Nephron (organoid): ENCODE data around the gene PARK7.

Experiments used
- H3K27ac Mint-ChIP-seq, 3 experiments: 2 replicates each; pipeline ENCODE4 v1.8.0; 2020; ENCODE audit warnings: mixed read lengths in 3 of 3, mild to moderate bottlenecking in 2 of 3, moderate library complexity in 1 of 3
- H3K27me3 Mint-ChIP-seq: 2 replicates; pipeline ENCODE4 v1.8.0; 2021; ENCODE audit warnings: low read depth, mild to moderate bottlenecking, moderate library complexity, mixed read lengths
- H3K36me3 Mint-ChIP-seq: 2 replicates; pipeline ENCODE4 v1.8.0; 2020; ENCODE audit warnings: low read depth, mixed read lengths
- H3K4me1 Mint-ChIP-seq: 2 replicates; pipeline ENCODE4 v1.8.0; 2020; ENCODE audit warnings: mixed read lengths
- H3K4me3 Mint-ChIP-seq, 3 experiments: 2 replicates each; pipeline ENCODE4 v1.8.0; 2020; ENCODE audit warnings: mild to moderate bottlenecking in 3 of 3, mixed read lengths in 3 of 3, moderate library complexity in 2 of 3
- H3K9me3 Mint-ChIP-seq: 2 replicates; pipeline ENCODE4 v1.8.0; 2020; ENCODE audit warnings: mixed read lengths
- TF ChIP-seq, protein P1 (sequence below), 3 experiments: fragments of 200-600 bp; sonication (generic); IDR thresholded peaks; one replicate each; pipeline ENCODE4 v1.5.0; 2021; ENCODE audit warnings: antibody characterized with exemption in 3 of 3; ENCODE audit not compliant: unreplicated experiment in 3 of 3

Gene PARK7

DNA sequence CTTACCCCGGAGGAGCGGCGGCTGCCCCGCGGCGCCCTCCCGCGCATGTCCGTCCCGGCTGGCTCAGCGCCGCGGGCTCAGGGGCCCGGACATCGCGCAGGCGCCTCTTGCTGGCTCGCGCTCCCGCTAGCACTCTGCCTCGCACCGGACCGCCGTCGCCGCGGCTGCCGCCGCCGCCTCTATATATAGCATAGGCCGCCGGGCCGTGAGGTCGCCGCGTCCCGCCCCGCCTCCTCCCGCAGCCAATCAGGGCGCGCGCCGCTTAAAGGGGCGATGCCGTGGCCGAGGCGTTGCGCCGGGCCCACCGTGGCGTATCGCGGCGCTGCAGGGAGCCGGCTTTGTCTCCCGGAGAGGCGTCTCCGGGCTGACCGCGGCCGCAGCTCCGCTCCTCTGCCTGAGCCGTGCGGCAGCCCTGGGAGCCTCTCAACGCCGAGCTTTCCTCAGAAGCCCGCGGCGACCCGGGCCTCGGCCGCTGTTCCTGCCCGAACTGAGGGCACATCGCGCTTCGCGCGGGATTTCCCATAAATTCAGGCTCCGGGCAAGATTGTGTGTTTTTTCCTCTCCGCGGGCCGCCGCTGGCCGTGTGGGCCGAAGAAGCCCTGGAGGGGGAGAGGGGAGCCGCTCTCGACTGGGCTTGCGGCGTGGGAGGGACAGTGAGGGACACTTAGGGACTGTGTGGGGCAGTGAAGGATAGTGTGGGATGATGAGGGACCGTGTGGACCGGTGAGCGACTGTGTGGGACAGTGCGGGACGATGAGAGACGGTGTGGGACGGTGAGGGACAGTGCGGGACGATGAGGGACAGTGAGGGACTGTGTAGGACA, 64.9 kb downstream of the PARK7 start, which contains the start of gene ERRFI1:
ERRFI1 (minus strand) TSS at position 157 of the 823 bp plus-strand sequence. CDS start 10,690 bp downstream, outside the sequence.
- H3K4me1 Mint-ChIP-seq: peaks cover 34% of the 10 kb centered on the region
- H3K4me3 Mint-ChIP-seq: peak within 1 kb of the TSS; percentile 85 to 91 (median 89)
- TF ChIP-seq, protein P1, sequence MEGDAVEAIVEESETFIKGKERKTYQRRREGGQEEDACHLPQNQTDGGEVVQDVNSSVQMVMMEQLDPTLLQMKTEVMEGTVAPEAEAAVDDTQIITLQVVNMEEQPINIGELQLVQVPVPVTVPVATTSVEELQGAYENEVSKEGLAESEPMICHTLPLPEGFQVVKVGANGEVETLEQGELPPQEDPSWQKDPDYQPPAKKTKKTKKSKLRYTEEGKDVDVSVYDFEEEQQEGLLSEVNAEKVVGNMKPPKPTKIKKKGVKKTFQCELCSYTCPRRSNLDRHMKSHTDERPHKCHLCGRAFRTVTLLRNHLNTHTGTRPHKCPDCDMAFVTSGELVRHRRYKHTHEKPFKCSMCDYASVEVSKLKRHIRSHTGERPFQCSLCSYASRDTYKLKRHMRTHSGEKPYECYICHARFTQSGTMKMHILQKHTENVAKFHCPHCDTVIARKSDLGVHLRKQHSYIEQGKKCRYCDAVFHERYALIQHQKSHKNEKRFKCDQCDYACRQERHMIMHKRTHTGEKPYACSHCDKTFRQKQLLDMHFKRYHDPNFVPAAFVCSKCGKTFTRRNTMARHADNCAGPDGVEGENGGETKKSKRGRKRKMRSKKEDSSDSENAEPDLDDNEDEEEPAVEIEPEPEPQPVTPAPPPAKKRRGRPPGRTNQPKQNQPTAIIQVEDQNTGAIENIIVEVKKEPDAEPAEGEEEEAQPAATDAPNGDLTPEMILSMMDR (IDR thresholded peaks at IDR 0.05; ENCODE audit: unreplicated experiment in 3 of 3): no peak
- peak within 1 kb of the TSS; percentile 65 to 89 (median 88) for H3K27ac Mint-ChIP-seq
- H3K27me3 Mint-ChIP-seq: peaks cover 3% of the 10 kb centered on the region
- no peaks in the 10 kb centered on the region for H3K36me3 Mint-ChIP-seq
- no peaks in the 10 kb centered on the region for H3K9me3 Mint-ChIP-seq

DNA sequence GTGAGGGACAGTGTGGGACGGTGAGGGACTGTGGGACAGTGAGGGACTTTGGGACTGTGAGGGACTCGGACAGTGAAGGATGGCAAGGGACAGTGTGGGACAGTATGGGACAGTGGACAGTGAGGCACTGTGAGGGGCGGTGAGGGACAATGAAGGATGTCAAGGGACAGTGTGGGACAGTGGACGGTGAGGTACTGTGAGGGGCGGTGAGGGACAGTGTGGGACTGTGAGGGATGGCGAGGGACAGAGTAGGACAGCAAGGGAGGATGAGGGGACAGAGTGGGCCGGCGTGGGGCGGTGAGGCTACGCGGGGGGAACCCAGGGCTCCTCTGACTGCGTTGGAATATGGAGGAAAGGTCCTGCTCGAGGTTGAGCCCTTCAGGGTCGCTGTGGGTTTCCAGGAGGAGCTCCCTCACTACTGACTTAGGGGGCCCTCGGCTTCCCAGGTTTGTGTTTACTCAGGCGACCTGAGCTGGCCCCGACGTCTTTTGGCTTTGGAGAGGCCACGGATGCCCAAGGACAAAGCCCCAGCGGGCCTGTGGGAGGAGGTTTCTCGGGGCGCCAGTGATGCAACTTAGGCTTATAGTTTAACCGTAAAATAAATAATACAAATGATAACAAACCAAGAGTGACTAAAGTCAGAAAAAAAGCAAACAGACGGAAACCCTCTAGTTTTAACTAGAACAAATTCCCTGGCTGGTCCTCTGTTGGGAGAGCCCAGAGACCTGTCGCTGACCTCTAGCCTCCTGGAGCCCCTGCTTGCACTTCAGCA, 65.7 kb downstream of the PARK7 start:
- peak overlapping the region; percentile 85 to 88 (median 88) for H3K4me3 Mint-ChIP-seq
- peaks cover 34% of the 10 kb centered on the region for H3K4me1 Mint-ChIP-seq
- no peaks in the 10 kb centered on the region for H3K36me3 Mint-ChIP-seq
- TF ChIP-seq, protein P1 (IDR thresholded peaks at IDR 0.05; ENCODE audit: unreplicated experiment in 3 of 3): no peak
- H3K27me3 Mint-ChIP-seq: peaks cover 3% of the 10 kb centered on the region
- H3K9me3 Mint-ChIP-seq: no peaks in the 10 kb centered on the region
- H3K27ac Mint-ChIP-seq: peak overlapping the region; percentile 58 to 89 (median 88)

DNA sequence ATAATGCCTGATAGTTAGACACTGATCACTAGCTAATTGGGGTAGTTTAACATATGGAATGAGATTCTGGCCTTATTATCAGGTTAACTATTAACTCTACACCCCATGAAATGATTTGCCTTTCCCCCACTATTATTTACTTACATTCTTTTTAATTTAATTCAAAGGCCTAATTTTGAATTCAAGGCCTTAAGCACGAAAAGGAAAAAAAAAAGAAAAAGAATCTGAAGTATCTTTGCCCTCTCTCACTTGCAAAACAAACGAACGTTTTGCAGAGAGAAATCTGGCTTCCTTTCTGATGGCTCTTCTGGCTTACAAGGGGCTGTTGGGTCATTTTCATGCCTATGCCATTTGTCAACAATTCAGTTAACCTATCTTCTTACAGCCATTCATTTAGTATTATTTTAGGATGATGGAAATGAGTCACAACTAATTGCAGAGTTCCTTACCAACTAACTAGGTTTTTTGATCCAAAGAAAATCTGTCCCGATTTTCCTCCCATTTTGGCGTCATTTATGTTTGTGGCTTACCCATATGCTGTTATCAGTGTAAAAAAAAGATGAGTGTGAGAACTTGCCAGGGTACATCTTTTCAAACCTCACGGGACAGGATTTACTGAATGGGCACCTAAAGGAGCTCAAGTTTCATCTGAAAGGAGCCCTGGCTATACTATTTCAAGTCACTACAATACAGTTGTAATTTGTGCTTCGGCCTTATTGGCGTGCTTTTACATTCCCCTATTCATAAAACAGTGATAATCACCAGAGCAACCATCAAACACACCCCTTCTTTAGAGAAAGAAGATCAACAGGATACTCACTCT, 66.4 kb downstream of the PARK7 start:
- TF ChIP-seq, protein P1 (IDR thresholded peaks at IDR 0.05; ENCODE audit: unreplicated experiment in 3 of 3): no peak

DNA sequence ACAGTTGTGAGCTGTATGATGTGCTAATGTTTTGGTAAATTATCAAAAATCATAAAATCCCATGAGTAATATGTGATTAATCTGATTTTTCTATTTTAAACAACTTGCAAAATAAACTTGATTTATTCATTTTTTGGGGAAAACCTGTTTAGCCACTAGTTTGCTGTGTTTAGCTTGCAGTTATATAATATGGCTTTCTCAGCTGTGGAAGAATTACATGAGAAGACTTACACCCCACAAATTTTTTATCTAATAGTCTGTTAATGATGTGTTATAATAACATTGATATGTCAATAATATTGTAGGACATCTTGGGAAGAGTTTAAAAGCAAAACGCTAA, 67.0 kb downstream of the PARK7 start:
- peaks cover 3% of the 10 kb centered on the region for H3K27me3 Mint-ChIP-seq
- no peaks in the 10 kb centered on the region for H3K9me3 Mint-ChIP-seq
- TF ChIP-seq, protein P1 (IDR thresholded peaks at IDR 0.05; ENCODE audit: unreplicated experiment in 3 of 3): no peak
- H3K4me3 Mint-ChIP-seq: peak overlapping the region; percentile 85 to 88 (median 88)
- H3K4me1 Mint-ChIP-seq: peaks cover 34% of the 10 kb centered on the region
- peak overlapping the region in 2 of 3 experiments; percentile 58 to 89 for H3K27ac Mint-ChIP-seq
- H3K36me3 Mint-ChIP-seq: no peaks in the 10 kb centered on the region

More for the DNA sequence above, 66.4 kb downstream of the PARK7 start:
- Mint-ChIP-seq H3K36me3 (no peaks in the 10 kb centered on the region), H3K9me3 (no peaks in the 10 kb centered on the region), H3K4me1 (peaks cover 34% of the 10 kb centered on the region), H3K27ac (peak overlapping the region; percentile 58 to 89 (median 88)), H3K4me3 (peak overlapping the region; percentile 85 to 88 (median 88)), H3K27me3 (peaks cover 3% of the 10 kb centered on the region)

DNA sequence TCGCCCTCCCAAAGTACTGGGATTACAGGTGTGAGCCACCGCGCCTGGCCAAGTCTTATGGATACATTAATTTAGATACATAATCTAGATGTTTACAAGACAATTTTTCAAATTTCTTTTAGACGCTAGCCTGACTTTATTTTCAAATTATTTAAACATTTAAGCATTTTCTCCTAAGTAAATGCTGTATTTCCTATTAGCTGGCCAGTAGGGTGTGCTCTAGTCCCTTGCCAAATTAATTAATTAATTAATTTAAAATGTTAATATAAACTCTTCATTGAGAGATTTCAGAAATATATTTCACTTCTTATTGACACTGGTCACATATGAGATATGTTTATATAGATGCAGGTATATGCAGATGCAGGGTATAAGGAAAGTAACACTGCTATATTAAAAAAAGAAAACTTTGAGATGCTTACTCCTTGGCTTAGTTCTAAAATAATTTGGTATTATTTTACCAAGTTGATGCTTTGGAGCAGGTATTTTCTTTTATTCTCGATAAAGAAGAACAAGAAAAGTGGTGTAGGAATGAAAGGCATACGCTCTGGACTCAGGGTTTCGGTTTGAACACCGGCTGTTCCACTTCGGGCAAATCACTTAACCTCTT, 69.8 kb downstream of the PARK7 start:
- Mint-ChIP-seq H3K27ac (no peak overlapping the region), H3K4me3 (no peak overlapping the region), H3K27me3 (peaks cover 7% of the 10 kb centered on the region), H3K36me3 (no peaks in the 10 kb centered on the region), H3K9me3 (no peaks in the 10 kb centered on the region), H3K4me1 (peaks cover 21% of the 10 kb centered on the region)
- TF ChIP-seq, protein P1 (IDR thresholded peaks at IDR 0.05; ENCODE audit: unreplicated experiment in 3 of 3): peak; percentile 66 to 86 (median 83)
